ENCODE data around the gene GATA5. TPM values are rescaled to one million over a fixed set of nuclear protein-coding genes. Genes with fewer than 3 reads are reported as not detected.

GATA5 gene
- polyA plus RNA-seq, 1 donor from 2014 or later, result not detected

DNA sequence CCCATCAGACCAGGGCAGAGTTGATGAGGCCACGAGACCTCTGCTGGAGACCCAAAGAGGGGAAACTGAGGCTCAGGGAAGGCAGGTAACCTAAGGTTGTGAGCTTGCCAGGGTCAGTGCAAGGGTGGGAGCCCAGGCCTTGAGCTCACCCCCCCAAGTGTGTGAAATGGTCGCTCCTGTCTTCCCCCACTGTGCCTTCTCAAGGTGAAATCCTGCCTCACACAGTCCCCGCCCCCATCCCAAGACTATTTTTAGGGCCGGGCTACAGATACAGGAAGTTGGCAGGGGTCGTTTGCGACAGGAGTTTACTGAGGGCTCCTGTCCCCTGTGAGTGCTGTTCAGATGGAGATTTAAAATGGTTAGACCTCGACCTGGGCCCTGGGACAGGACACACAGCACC, 18.7 kb upstream of the GATA5 start:
- Histone ChIP-seq H3K9me3 (ENCODE audit: low read length) (no peaks in the 10 kb centered on the region), H3K9me2 (ENCODE audit: insufficient read depth, low read length) (no peaks in the 10 kb centered on the region), H2AFZ (ENCODE audit: low read depth, low read length) (no peak overlapping the region), H3K36me3 (ENCODE audit: insufficient read depth, low read length) (no peaks in the 10 kb centered on the region), H3K27ac (ENCODE audit: low read length) (no peak overlapping the region), H3K27me3 (ENCODE audit: insufficient read depth, low read depth, low read length) (no peaks in the 10 kb centered on the region), H4K20me1 (ENCODE audit: insufficient read depth) (no peaks in the 10 kb centered on the region), H3K9ac (ENCODE audit: low read length) (no peak overlapping the region), H3K4me3 (ENCODE audit: low read length) (no peak overlapping the region), H3F3A (ENCODE audit: insufficient read depth, low read length, poor library complexity, severe bottlenecking) (no peaks in the 10 kb centered on the region), H3K4me2 (ENCODE audit: low read length) (no peak overlapping the region), H3K79me2 (replicated peaks; ENCODE audit: insufficient read depth, low read length) (no peaks in the 10 kb centered on the region)
- TF ChIP-seq EZH2 (IDR thresholded peaks at IDR 0.05; ENCODE audit: borderline replicate concordance, insufficient read depth, low read length, poor library complexity, severe bottlenecking) (no peak), RAD21 (conservative IDR thresholded peaks at IDR 0.05) (no peak), TAF1 (IDR thresholded peaks at IDR 0.05; ENCODE audit: low read depth) (no peak), MXI1 (conservative IDR thresholded peaks at IDR 0.05; ENCODE audit: poor library complexity, severe bottlenecking) (no peak), SMC3 (conservative IDR thresholded peaks at IDR 0.05; ENCODE audit: poor library complexity) (no peak)
- TF ChIP-seq, protein P1, sequence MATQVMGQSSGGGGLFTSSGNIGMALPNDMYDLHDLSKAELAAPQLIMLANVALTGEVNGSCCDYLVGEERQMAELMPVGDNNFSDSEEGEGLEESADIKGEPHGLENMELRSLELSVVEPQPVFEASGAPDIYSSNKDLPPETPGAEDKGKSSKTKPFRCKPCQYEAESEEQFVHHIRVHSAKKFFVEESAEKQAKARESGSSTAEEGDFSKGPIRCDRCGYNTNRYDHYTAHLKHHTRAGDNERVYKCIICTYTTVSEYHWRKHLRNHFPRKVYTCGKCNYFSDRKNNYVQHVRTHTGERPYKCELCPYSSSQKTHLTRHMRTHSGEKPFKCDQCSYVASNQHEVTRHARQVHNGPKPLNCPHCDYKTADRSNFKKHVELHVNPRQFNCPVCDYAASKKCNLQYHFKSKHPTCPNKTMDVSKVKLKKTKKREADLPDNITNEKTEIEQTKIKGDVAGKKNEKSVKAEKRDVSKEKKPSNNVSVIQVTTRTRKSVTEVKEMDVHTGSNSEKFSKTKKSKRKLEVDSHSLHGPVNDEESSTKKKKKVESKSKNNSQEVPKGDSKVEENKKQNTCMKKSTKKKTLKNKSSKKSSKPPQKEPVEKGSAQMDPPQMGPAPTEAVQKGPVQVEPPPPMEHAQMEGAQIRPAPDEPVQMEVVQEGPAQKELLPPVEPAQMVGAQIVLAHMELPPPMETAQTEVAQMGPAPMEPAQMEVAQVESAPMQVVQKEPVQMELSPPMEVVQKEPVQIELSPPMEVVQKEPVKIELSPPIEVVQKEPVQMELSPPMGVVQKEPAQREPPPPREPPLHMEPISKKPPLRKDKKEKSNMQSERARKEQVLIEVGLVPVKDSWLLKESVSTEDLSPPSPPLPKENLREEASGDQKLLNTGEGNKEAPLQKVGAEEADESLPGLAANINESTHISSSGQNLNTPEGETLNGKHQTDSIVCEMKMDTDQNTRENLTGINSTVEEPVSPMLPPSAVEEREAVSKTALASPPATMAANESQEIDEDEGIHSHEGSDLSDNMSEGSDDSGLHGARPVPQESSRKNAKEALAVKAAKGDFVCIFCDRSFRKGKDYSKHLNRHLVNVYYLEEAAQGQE (IDR thresholded peaks at IDR 0.05; ENCODE audit: borderline replicate concordance), result no peak

DNA sequence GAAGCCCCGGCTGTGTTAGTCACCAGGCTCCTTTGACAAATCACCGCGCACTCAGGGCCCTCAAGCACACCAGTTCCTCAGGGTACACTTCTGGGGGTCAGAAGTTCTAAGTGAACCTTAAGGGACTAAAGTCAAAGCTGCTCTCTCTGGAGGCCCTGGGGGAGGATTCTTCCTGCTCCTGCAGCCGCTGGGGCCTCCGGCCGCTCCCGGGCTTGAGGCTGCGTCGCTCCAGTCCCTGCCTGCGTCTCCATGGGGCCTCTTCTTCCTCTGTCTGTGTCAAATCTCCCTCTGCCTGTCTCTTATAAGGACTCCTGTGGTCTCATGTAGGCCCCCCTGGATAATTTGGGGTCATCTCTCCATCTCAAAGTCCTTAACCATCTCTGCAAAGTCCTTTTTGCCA, 18.1 kb upstream of the GATA5 start:
- H3K4me2 ChIP-seq (ENCODE audit: low read length), result no peak overlapping the region
- no peak overlapping the region for H3K4me3 ChIP-seq (ENCODE audit: low read length)
- H3K27ac ChIP-seq (ENCODE audit: low read length), result no peak overlapping the region
- no peaks in the 10 kb centered on the region for H4K20me1 ChIP-seq (ENCODE audit: insufficient read depth)
- H3K79me2 ChIP-seq (replicated peaks; ENCODE audit: insufficient read depth, low read length), result no peaks in the 10 kb centered on the region
- no peaks in the 10 kb centered on the region for H3F3A ChIP-seq (ENCODE audit: insufficient read depth, low read length, poor library complexity, severe bottlenecking)
- H3K9me2 ChIP-seq (ENCODE audit: insufficient read depth, low read length), result no peaks in the 10 kb centered on the region
- H3K9ac ChIP-seq (ENCODE audit: low read length), result no peak overlapping the region
- no peaks in the 10 kb centered on the region for H3K36me3 ChIP-seq (ENCODE audit: insufficient read depth, low read length)
- no peaks in the 10 kb centered on the region for H3K9me3 ChIP-seq (ENCODE audit: low read length)
- no peak overlapping the region for H2AFZ ChIP-seq (ENCODE audit: low read depth, low read length)
- no peaks in the 10 kb centered on the region for H3K27me3 ChIP-seq (ENCODE audit: insufficient read depth, low read depth, low read length)
- no peak for TF ChIP-seq EP300 (conservative IDR thresholded peaks at IDR 0.05; ENCODE audit: poor library complexity, severe bottlenecking)
- TF ChIP-seq SMC3 (conservative IDR thresholded peaks at IDR 0.05; ENCODE audit: poor library complexity), result no peak

DNA sequence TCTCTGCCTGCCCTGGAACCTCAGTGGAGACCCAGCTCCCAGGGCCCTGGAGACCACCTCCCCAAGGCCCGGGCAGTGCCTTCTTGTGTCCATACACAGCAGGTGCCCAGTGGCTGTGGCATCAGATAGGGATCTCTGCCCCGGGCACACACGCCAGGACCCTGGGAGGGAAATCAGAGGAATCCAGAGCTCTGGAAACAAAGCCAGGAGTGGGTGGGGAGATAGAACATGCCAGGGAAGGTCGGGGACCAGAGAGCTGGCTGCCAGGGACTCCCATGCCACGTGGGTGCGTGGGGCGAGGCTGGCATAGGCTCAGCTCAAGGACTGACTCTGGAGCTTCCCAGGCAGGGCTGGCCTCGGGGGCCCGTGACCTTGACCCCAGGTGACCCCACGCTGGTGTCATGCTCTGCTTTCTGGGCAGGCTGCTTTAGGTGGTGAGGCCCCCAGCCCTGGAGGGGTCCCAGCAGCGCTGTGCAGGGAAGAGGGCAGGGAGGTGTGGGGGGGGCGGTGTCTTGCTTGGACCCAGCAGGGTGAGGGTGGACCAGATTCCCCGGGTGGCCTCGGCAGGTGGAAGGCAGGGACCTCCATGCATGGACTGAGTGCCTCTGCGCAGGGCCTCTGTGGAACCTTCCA, 17.6 kb upstream of the GATA5 start:
- no peak overlapping the region for H3K9ac ChIP-seq (ENCODE audit: low read length)
- no peaks in the 10 kb centered on the region for H4K20me1 ChIP-seq (ENCODE audit: insufficient read depth)
- H3K4me3 ChIP-seq (ENCODE audit: low read length), result no peak overlapping the region
- no peaks in the 10 kb centered on the region for H3K9me2 ChIP-seq (ENCODE audit: insufficient read depth, low read length)
- no peak overlapping the region for H2AFZ ChIP-seq (ENCODE audit: low read depth, low read length)
- no peaks in the 10 kb centered on the region for H3K36me3 ChIP-seq (ENCODE audit: insufficient read depth, low read length)
- no peak for TF ChIP-seq SMC3 (conservative IDR thresholded peaks at IDR 0.05; ENCODE audit: poor library complexity)
- TF ChIP-seq, protein P2, sequence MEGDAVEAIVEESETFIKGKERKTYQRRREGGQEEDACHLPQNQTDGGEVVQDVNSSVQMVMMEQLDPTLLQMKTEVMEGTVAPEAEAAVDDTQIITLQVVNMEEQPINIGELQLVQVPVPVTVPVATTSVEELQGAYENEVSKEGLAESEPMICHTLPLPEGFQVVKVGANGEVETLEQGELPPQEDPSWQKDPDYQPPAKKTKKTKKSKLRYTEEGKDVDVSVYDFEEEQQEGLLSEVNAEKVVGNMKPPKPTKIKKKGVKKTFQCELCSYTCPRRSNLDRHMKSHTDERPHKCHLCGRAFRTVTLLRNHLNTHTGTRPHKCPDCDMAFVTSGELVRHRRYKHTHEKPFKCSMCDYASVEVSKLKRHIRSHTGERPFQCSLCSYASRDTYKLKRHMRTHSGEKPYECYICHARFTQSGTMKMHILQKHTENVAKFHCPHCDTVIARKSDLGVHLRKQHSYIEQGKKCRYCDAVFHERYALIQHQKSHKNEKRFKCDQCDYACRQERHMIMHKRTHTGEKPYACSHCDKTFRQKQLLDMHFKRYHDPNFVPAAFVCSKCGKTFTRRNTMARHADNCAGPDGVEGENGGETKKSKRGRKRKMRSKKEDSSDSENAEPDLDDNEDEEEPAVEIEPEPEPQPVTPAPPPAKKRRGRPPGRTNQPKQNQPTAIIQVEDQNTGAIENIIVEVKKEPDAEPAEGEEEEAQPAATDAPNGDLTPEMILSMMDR (IDR thresholded peaks at IDR 0.05; ENCODE audit: poor library complexity, severe bottlenecking), result no peak
- H3K79me2 ChIP-seq (replicated peaks; ENCODE audit: insufficient read depth, low read length), result no peaks in the 10 kb centered on the region
- H3K4me2 ChIP-seq (ENCODE audit: low read length), result no peak overlapping the region
- no peaks in the 10 kb centered on the region for H3K27me3 ChIP-seq (ENCODE audit: insufficient read depth, low read depth, low read length)
- H3K9me3 ChIP-seq (ENCODE audit: low read length), result no peaks in the 10 kb centered on the region
- H3F3A ChIP-seq (ENCODE audit: insufficient read depth, low read length, poor library complexity, severe bottlenecking), result no peaks in the 10 kb centered on the region
- H3K27ac ChIP-seq (ENCODE audit: low read length), result no peak overlapping the region
